ENCODE measurements around the gene STAM. TPM values are rescaled to one million over a fixed set of nuclear protein-coding genes. Genes with fewer than 3 reads are reported as not detected.

Gene STAM
- polyA plus RNA-seq, 1 donor (not counting 4 experiments of a cell fraction or from before 2014, with no cell fraction given): 34.1 TPM

GRCh38 chr10:17687117-17687831, 43.3 kb downstream of the STAM start:
- H3K4me1 ChIP-seq (ENCODE audit: control insufficient read depth, extremely low read depth, insufficient read depth, low read length): peaks cover 3% of the 10 kb centered on the region
- no peak for FAIRE-seq
- no peak overlapping the region for H3K9ac ChIP-seq (ENCODE audit: control insufficient read depth, extremely low read depth, insufficient read depth, low read length)
- TF ChIP-seq CTCF (optimal IDR thresholded peaks at IDR 0.05 in 1 of 3, IDR thresholded peaks at IDR 0.05 in 1 of 3, conservative IDR thresholded peaks at IDR 0.05 in 1 of 3; ENCODE audit: extremely low read depth in 1 of 3, insufficient read depth in 2 of 3, low read length in 3 of 3): no peak
- H2AFZ ChIP-seq (ENCODE audit: control insufficient read depth, low read length): no peak overlapping the region
- H3K27ac ChIP-seq (ENCODE audit: control insufficient read depth, insufficient read depth, low read length): no peak overlapping the region
- no peaks in the 10 kb centered on the region for H4K20me1 ChIP-seq (ENCODE audit: control insufficient read depth, extremely low read depth, insufficient read depth, low read length)
- H3K27me3 ChIP-seq (ENCODE audit: control insufficient read depth, extremely low read depth, insufficient read depth, low read length): no peaks in the 10 kb centered on the region
- DNase-seq (ENCODE audit: low read depth, low spot score): no peak
- no peaks in the 10 kb centered on the region for H3K9me1 ChIP-seq (ENCODE audit: control insufficient read depth, extremely low read depth, insufficient read depth, low read length)
- H3K79me2 ChIP-seq (ENCODE audit: control insufficient read depth, insufficient read depth, low read length): peaks cover 38% of the 10 kb centered on the region
- no peak overlapping the region for H3K4me3 ChIP-seq (ENCODE audit: control insufficient read depth in 2 of 3, extremely low read depth in 1 of 3, insufficient read depth in 2 of 3, low read depth in 1 of 3, low read length in 3 of 3)
- no peak overlapping the region for H3K4me2 ChIP-seq (ENCODE audit: control insufficient read depth, extremely low read depth, insufficient read depth, low read depth, low read length)
- peaks cover 0 to 5% of the 10 kb centered on the region in 2 experiments for H3K36me3 ChIP-seq (ENCODE audit: control insufficient read depth in 2 of 2, extremely low read depth in 1 of 2, insufficient read depth in 2 of 2, low read length in 2 of 2)
- dilution Hi-C loops (cut with MboI; ENCODE audit: extremely low pct_ligation_motif_present, low sequenced_read_pairs): no loop called here
- no peaks in the 10 kb centered on the region for H3K9me3 ChIP-seq (ENCODE audit: control insufficient read depth, low read depth, low read length)

DNA sequence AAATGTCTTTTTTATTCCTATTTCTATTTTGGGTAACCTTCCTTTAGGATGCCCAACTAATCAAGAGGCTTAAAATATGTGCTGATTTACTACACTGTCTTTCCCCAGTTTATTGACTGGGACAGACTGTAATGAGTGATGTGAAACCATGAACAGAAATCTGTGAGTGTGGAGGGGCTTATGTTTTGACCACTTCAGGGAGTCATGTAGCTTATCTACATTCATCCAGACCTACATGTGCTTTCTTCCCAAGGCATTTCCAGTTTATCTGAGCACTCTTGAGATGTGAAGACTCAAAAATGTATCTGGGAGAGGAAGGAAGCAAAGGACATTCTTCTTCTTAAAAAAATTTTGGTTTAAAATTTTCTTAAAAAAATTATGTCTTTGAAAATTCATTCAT, 45.2 kb downstream of the STAM start:
- no peaks in the 10 kb centered on the region for H3K27me3 ChIP-seq (ENCODE audit: control insufficient read depth, extremely low read depth, insufficient read depth, low read length)
- no peak for TF ChIP-seq EZH2 (IDR thresholded peaks at IDR 0.05; ENCODE audit: low read length)
- no peak for TF ChIP-seq CTCF (optimal IDR thresholded peaks at IDR 0.05 in 1 of 3, IDR thresholded peaks at IDR 0.05 in 1 of 3, conservative IDR thresholded peaks at IDR 0.05 in 1 of 3; ENCODE audit: extremely low read depth in 1 of 3, insufficient read depth in 2 of 3, low read length in 3 of 3)
- H3K4me3 ChIP-seq (ENCODE audit: control insufficient read depth in 2 of 3, extremely low read depth in 1 of 3, insufficient read depth in 2 of 3, low read depth in 1 of 3, low read length in 3 of 3): no peak overlapping the region
- H3K27ac ChIP-seq (ENCODE audit: control insufficient read depth, insufficient read depth, low read length): no peak overlapping the region
- DNase-seq (ENCODE audit: low read depth, low spot score): no peak
- no peaks in the 10 kb centered on the region for H3K9me1 ChIP-seq (ENCODE audit: control insufficient read depth, extremely low read depth, insufficient read depth, low read length)
- no peak overlapping the region for H3K4me2 ChIP-seq (ENCODE audit: control insufficient read depth, extremely low read depth, insufficient read depth, low read depth, low read length)
- no peaks in the 10 kb centered on the region for H3K9me3 ChIP-seq (ENCODE audit: control insufficient read depth, low read depth, low read length)
- FAIRE-seq: no peak
- H2AFZ ChIP-seq (ENCODE audit: control insufficient read depth, low read length): no peak overlapping the region
- dilution Hi-C loops (cut with MboI; ENCODE audit: extremely low pct_ligation_motif_present, low sequenced_read_pairs): no loop called here
- peaks cover 19% of the 10 kb centered on the region for H3K79me2 ChIP-seq (ENCODE audit: control insufficient read depth, insufficient read depth, low read length)
- no peak overlapping the region for H3K9ac ChIP-seq (ENCODE audit: control insufficient read depth, extremely low read depth, insufficient read depth, low read length)
- H3K36me3 ChIP-seq (ENCODE audit: control insufficient read depth in 2 of 2, extremely low read depth in 1 of 2, insufficient read depth in 2 of 2, low read length in 2 of 2): peaks cover 0 to 5% of the 10 kb centered on the region in 2 experiments
- H3K4me1 ChIP-seq (ENCODE audit: control insufficient read depth, extremely low read depth, insufficient read depth, low read length): no peaks in the 10 kb centered on the region
- no peaks in the 10 kb centered on the region for H4K20me1 ChIP-seq (ENCODE audit: control insufficient read depth, extremely low read depth, insufficient read depth, low read length)

All from keratinocyte (primary cell).